Endothelial cell of hepatic sinusoid (primary cell): Measurements from ENCODE around the gene PCOLCE2.
"Not testable (repeated sequence)": the region's sequence is repeated elsewhere in the genome, so short reads cannot be mapped to it uniquely, and the experiment has no call there.

ENCODE experiments used
- in situ Hi-C: cut with HindIII; loops from 2 replicates; pipeline ENCODE4 v1.10.0; 2017; ENCODE audit warnings: low sequenced_read_pairs

The PCOLCE2 gene

DNA sequence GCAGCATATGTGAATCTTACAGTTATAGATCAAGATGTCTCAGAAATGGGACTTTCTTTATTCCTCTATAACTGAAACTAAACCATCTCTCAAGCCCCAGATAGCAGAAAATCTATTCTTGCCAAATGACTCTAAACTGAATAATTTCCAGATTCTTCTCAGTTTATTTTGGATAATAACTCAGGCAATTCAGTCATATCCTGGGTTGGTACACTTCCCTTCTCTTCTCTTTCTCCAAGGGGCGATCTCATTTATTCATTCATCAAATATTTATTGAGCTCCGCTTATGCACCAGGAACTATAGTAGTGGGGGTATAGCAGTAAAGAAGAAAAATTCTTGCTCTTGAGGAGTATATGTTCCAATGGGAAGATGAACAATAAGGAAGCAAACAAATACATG is 13.5 kb upstream of the PCOLCE2 start:
- in situ Hi-C loops, result no loop called here

- in situ Hi-C loops, result no loop called here
Measured at GRCh38 chr3:142898346-142899213, 9.7 kb upstream of the PCOLCE2 start.

- in situ Hi-C loops, result no loop called here
Measured at GRCh38 chr3:142897807-142898206, 8.9 kb upstream of the PCOLCE2 start.

DNA sequence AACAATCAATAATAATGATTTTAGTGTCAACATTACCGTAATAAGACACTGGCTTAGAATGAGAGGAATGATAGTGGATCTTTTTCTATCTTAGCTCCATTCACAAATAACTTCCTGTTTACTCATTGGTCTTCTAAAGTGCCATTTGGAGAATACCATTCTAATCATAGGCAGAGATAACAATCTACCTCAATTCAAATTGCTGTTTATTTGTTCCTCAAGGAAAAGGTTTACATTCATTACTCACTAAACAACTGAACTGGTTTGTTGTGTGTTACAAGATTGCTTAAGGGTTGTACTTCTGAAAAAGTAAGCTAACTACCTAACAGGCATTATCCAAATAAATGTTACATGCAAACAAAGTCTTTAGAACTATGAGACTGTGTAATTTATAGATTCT is 8.1 kb upstream of the PCOLCE2 start:
- in situ Hi-C loops, result no loop called here

- in situ Hi-C loops, result no loop called here
Measured at GRCh38 chr3:142896201-142896755, 7.4 kb upstream of the PCOLCE2 start.

- in situ Hi-C loops, result no loop called here
Measured at GRCh38 chr3:142894493-142894892, 5.6 kb upstream of the PCOLCE2 start.

DNA sequence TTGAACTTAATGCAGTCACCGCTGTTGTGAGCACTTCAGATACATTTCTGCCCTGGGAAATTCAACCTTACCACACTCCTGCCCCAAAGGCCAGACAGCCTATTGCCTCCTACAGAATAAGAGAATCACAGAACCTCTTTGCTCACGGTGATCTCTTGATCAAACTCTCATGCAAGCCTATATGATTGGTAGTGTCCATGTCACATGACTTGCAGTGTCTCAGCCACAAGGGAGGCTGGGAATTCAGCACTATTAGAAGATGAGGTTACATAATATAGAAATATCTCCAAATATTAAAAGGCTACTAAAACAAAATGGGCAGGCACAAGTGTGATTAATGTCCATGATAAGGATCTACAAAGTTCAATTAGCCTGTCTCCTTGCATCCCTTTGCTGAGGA is 3.8 kb upstream of the PCOLCE2 start:
- in situ Hi-C loops, result no loop called here

GRCh38 chr3:142890592-142890991 is 1.7 kb upstream of the PCOLCE2 start:
- in situ Hi-C loops, result no loop called here

DNA sequence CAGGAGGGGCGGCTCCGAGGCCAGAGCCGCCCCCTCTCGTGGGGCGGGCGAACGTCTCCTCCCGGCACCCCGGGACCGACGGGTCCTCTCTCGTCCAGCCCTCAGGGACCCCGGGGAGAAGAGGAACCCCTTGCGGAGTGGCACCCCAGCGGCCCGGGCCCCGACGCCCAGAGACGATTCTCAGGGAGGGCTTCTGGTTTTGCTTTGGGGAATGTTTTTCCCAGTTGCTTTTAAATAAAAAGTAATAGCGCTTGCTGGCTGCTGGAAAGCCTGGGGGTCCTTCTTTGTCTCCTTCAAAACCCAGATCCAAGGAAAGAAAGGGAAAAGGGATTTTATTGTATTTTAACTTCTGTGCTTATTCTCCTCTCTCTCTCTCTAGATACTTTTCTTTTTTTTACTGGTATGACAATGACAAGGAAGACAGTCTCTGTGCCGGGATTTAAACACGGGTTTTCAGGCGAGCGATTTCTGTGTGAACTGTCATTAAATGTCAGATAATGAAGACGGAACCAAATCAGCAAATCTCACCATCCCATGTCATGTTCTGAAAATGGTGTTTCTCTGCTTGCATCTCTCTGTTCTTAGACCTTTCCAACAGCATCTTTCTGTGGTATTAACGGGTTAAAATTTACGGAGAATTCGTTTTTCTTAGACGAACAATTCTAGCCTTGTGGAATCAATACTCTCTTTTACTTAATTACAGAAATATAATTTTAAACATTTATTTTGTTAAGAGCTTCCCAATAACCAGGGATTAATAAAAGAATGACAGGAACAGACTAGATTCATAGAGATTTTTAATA is 530 bp upstream of the PCOLCE2 start:
- in situ Hi-C loops, result no loop called here

GRCh38 chr3:142888099-142888480 is 793 bp downstream of the PCOLCE2 start:
- in situ Hi-C loops, result no loop called here

GRCh38 chr3:142886940-142887339 is 1.9 kb downstream of the PCOLCE2 start:
- in situ Hi-C loops, result no loop called here

DNA sequence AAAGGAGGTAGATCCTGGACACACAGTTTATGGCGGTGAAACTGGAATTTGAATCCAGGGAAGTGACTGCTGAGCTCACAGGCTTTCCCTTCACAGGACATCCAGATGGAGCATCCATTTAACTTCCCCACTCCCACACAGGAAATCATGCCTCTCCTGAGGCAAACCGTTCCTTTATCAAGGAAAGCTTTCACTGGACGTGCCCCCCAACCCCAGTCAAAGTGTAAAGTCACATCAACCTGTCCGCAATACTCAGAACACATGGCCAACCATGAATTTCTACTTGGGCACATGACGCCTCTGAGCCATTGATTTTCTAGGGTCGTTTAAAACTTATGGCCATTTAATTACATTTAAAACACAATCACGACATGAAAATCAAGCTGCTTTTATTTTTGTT is 2.9 kb downstream of the PCOLCE2 start:
- in situ Hi-C loops, result no loop called here

GRCh38 chr3:142884531-142884930 is 4.4 kb downstream of the PCOLCE2 start:
- in situ Hi-C loops, result loop anchor here (5.0 kb wide), 1 partner anchor 63 kb away; no protein-coding TSS in a partner anchor

DNA sequence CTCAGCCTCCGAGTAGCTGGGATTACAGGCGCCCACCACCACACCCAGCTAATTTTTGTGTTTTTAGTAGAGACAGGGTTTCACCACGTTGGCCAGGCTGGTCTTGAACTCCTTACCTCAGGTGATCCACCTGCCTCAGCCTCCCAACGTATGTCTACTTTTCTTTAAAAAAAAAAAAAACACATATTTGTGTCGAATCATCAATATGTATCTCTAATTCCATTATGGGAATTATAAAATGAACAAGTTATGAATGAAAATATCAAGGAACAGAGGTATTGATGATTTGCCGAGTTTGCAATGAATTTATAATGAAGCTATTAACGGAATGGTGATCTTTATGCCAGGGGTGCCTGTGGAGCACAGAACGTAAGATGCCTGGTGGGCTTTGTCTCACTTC is 5.3 kb downstream of the PCOLCE2 start:
- in situ Hi-C loops, result loop anchor here (5.0 kb wide), 1 partner anchor 64 kb away; no protein-coding TSS in a partner anchor

GRCh38 chr3:142881445-142882224 is 7.2 kb downstream of the PCOLCE2 start:
- in situ Hi-C loops, result loop anchor here (5.0 kb wide), 1 partner anchor 66 kb away; no protein-coding TSS in a partner anchor

DNA sequence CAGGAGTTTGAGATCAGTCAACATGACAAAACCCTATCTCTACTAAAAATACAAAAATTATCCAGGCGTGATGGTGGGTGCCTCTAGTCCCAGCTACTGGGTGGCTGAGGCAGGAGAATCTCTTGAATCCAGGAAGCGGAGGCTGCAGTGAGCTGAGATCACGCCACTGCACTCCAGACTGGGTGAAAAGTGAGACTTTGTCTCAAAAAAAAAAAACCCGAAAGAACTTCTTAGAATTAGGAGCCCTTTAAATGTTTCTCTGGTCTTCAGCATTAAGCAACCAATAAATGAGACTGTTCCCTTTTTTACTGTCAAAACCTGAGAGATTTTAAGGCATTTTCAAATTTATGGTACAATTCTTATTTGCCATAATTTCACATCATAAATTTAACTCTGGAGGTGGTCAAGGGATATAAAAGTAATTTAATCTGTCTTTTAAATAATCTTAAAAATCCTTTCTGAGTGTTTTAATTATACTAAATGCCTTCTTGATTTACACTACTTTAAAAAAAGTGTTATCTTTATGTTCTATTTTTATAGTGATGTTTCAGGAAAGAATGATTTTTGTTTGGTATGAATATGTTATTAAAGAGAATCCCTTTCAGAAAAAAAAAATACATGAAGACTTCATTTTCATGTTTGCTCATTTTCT is 10.1 kb downstream of the PCOLCE2 start:
- in situ Hi-C loops, result no loop called here

- in situ Hi-C loops, result no loop called here
Measured at GRCh38 chr3:142876417-142876816, 12.5 kb downstream of the PCOLCE2 start.

DNA sequence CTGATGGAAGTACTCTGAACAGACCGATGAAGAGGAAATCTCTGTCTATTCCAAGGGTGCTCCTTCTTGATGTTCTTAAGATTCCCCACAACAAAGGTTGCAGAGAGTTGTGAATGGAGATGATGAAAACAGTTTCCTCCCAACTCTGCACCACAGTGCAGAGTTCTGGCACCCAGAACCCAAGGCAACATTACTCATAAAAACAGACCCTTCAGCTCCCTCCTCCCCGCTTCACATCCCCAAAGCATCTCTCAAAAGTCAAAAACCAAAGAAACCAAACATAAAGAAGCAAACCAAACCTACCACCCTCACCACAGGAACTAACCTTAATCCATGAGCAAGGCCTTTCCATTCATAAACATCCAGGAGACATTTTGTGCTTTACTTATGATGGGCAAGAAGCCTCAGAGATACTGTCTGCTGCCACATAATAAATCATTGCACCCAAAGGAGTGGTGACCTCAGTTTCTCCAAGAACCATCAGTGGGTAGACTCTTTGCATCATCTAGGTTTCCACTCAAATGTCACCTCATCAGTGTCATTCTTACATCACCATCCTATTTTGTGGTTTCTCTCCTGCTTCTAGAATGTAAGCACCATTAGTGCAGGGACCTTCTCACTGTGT is 13.2 kb downstream of the PCOLCE2 start:
- in situ Hi-C loops, result no loop called here

- in situ Hi-C loops, result no loop called here
Measured at GRCh38 chr3:142875099-142875498, 13.8 kb downstream of the PCOLCE2 start.

- in situ Hi-C loops, result not testable (repeated sequence)
Measured at GRCh38 chr3:142868382-142868781, 20.5 kb downstream of the PCOLCE2 start.
